Measurements from ENCODE around the gene SLC38A11. TPM values are rescaled to one million over a fixed set of nuclear protein-coding genes. Genes with fewer than 3 reads are reported as not detected.

Gene SLC38A11
- total RNA-seq, 1 experiment from 2014 or later = not detected

GRCh38 chr2:164952057-164952702, 3.1 kb downstream of the SLC38A11 start:
- no peak overlapping the region for H3K4me3 ChIP-seq
- H3K36me3 ChIP-seq (ENCODE audit: low read depth) = no peaks in the 10 kb centered on the region
- H3K27ac ChIP-seq = no peak overlapping the region
- H3K27me3 ChIP-seq (ENCODE audit: insufficient read depth, low read depth) = no peaks in the 10 kb centered on the region
- H3K4me2 ChIP-seq = no peak overlapping the region
- H3K79me2 ChIP-seq (ENCODE audit: low read depth) = no peaks in the 10 kb centered on the region
- no peaks in the 10 kb centered on the region for H3F3A ChIP-seq (ENCODE audit: insufficient read depth, low read depth)
- no peaks in the 10 kb centered on the region for H4K20me1 ChIP-seq (ENCODE audit: insufficient read depth)
- no peak overlapping the region for H2AFZ ChIP-seq
- TF ChIP-seq CTCF (conservative IDR thresholded peaks at IDR 0.05) (no peak), EZH2 (IDR thresholded peaks at IDR 0.05; ENCODE audit: low read depth) (no peak)
- H3K4me1 ChIP-seq (replicated peaks; ENCODE audit: insufficient read depth) = no peaks in the 10 kb centered on the region
- POLR2A ChIA-PET (ENCODE audit: unreplicated experiment) = no interaction called here
- intact Hi-C loops (cut with micrococcal nuclease; ENCODE audit: unreplicated experiment) = no loop called here
- CTCF ChIA-PET = no interaction called here
- H3K9me2 ChIP-seq (ENCODE audit: insufficient read depth) = no peaks in the 10 kb centered on the region
- BruUV-seq (replicated peaks) = no TSS peak
- no peak for DNase-seq
- H3K9me3 ChIP-seq (ENCODE audit: insufficient read depth, low read depth) = no peaks in the 10 kb centered on the region

GRCh38 chr2:164948540-164948939, 6.8 kb downstream of the SLC38A11 start:
- no peaks in the 10 kb centered on the region for H3K4me1 ChIP-seq (replicated peaks; ENCODE audit: insufficient read depth)
- no peaks in the 10 kb centered on the region for H3F3A ChIP-seq (ENCODE audit: insufficient read depth, low read depth)
- no peaks in the 10 kb centered on the region for H3K79me2 ChIP-seq (ENCODE audit: low read depth)
- H3K9me3 ChIP-seq (ENCODE audit: insufficient read depth, low read depth) = no peaks in the 10 kb centered on the region
- intact Hi-C loops (cut with micrococcal nuclease; ENCODE audit: unreplicated experiment) = no loop called here
- no peaks in the 10 kb centered on the region for H3K9me2 ChIP-seq (ENCODE audit: insufficient read depth)
- H3K27ac ChIP-seq = no peak overlapping the region
- ChIA-PET POLR2A (ENCODE audit: unreplicated experiment) (no interaction called here), CTCF (no interaction called here)
- no peak overlapping the region for H2AFZ ChIP-seq
- H4K20me1 ChIP-seq (ENCODE audit: insufficient read depth) = no peaks in the 10 kb centered on the region
- DNase-seq = no peak
- no peak overlapping the region for H3K4me3 ChIP-seq
- BruUV-seq (replicated peaks) = no TSS peak
- no peak for TF ChIP-seq EZH2 (IDR thresholded peaks at IDR 0.05; ENCODE audit: low read depth)
- H3K36me3 ChIP-seq (ENCODE audit: low read depth) = no peaks in the 10 kb centered on the region
- H3K27me3 ChIP-seq (ENCODE audit: insufficient read depth, low read depth) = no peaks in the 10 kb centered on the region
- no peak overlapping the region for H3K4me2 ChIP-seq

GRCh38 chr2:164947281-164947680, 8.0 kb downstream of the SLC38A11 start:
- Histone ChIP-seq H3K79me2 (ENCODE audit: low read depth) (no peaks in the 10 kb centered on the region), H3K27me3 (ENCODE audit: insufficient read depth, low read depth) (no peaks in the 10 kb centered on the region), H4K20me1 (ENCODE audit: insufficient read depth) (no peaks in the 10 kb centered on the region), H3K4me1 (replicated peaks; ENCODE audit: insufficient read depth) (no peaks in the 10 kb centered on the region), H3K9me2 (ENCODE audit: insufficient read depth) (no peaks in the 10 kb centered on the region), H3K4me3 (no peak overlapping the region), H3K9me3 (ENCODE audit: insufficient read depth, low read depth) (no peaks in the 10 kb centered on the region), H3K36me3 (ENCODE audit: low read depth) (no peaks in the 10 kb centered on the region), H2AFZ (no peak overlapping the region), H3K4me2 (no peak overlapping the region), H3K27ac (no peak overlapping the region), H3F3A (ENCODE audit: insufficient read depth, low read depth) (no peaks in the 10 kb centered on the region)
- TF ChIP-seq CTCF (conservative IDR thresholded peaks at IDR 0.05) (no peak), EZH2 (IDR thresholded peaks at IDR 0.05; ENCODE audit: low read depth) (no peak)
- ChIA-PET CTCF (no interaction called here), POLR2A (ENCODE audit: unreplicated experiment) (no interaction called here)
- BruUV-seq (replicated peaks) = no TSS peak
- intact Hi-C loops (cut with micrococcal nuclease; ENCODE audit: unreplicated experiment) = no loop called here
- DNase-seq = no peak

- no peak for TF ChIP-seq CTCF (conservative IDR thresholded peaks at IDR 0.05)
- no peak for TF ChIP-seq EZH2 (IDR thresholded peaks at IDR 0.05; ENCODE audit: low read depth)
- H3K27ac ChIP-seq = no peak overlapping the region
- ChIA-PET POLR2A (ENCODE audit: unreplicated experiment) (no interaction called here), CTCF (no interaction called here)
- DNase-seq = no peak
- no peaks in the 10 kb centered on the region for H3K79me2 ChIP-seq (ENCODE audit: low read depth)
- BruUV-seq (replicated peaks) = no TSS peak
- no peak overlapping the region for H2AFZ ChIP-seq
- no peak overlapping the region for H3K4me3 ChIP-seq
- H3K9me3 ChIP-seq (ENCODE audit: insufficient read depth, low read depth) = no peaks in the 10 kb centered on the region
- no peaks in the 10 kb centered on the region for H4K20me1 ChIP-seq (ENCODE audit: insufficient read depth)
- intact Hi-C loops (cut with micrococcal nuclease; ENCODE audit: unreplicated experiment) = no loop called here
- H3K9me2 ChIP-seq (ENCODE audit: insufficient read depth) = no peaks in the 10 kb centered on the region
- no peaks in the 10 kb centered on the region for H3K4me1 ChIP-seq (replicated peaks; ENCODE audit: insufficient read depth)
- no peaks in the 10 kb centered on the region for H3F3A ChIP-seq (ENCODE audit: insufficient read depth, low read depth)
- H3K4me2 ChIP-seq = no peak overlapping the region
- no peaks in the 10 kb centered on the region for H3K36me3 ChIP-seq (ENCODE audit: low read depth)
- no peaks in the 10 kb centered on the region for H3K27me3 ChIP-seq (ENCODE audit: insufficient read depth, low read depth)
Observed at GRCh38 chr2:164943289-164943688, 12.0 kb downstream of the SLC38A11 start.

Measured in PC-9 (cell line).